Fibroblast of the conjunctiva (primary cell): ENCODE results near the gene HPN.
"Not testable (repeated sequence)": the region's sequence is repeated elsewhere in the genome, so short reads cannot be mapped to it uniquely, and the experiment has no call there.

Experiments used
- DNase-seq: peaks from one replicate; pipeline ENCODE4 v3.0.0-alpha.2; 2010; ENCODE audit warnings: low read depth

The HPN gene

GRCh38 chr19:35009424-35010415, 31.8 kb upstream of the HPN start:
- DNase-seq: no peak

DNA sequence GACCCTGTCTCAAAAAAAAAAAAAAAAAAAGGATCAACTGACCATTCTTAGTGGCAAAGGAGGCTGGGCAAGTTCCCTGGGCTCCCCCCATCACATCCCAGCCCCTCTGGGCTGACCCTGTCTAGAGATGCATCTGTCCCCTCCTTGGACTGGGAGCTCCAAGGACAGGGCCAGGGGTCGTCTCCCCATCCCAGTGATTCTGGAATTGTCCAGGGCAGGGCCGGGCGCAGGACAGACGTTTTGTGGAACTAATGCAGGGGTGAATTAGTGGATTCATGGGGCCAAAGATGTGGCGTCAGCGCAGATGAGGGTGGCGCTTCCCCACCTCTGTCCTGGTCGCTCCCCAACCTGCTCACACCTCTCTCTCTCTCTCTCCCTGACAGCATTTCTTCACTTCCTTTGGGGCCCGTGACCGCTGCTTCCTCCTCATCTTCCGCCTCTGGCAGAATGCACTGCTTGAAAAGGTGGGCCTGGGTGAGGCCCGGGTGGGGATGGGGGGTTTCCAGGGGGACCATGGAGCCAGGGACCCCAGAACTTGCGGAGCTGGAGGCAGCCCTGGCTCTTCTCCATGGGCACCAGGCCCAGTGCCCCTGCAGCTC, 30.3 kb upstream of the HPN start:
- no peak for DNase-seq

GRCh38 chr19:35011737-35012682, 29.5 kb upstream of the HPN start:
- DNase-seq: no peak

- peak; percentile 34 for DNase-seq
Observed at GRCh38 chr19:35013041-35013819, 28.3 kb upstream of the HPN start.

- DNase-seq: no peak
Observed at GRCh38 chr19:35013820-35014754, 27.4 kb upstream of the HPN start.

- not testable (repeated sequence) for DNase-seq
Observed at GRCh38 chr19:35014774-35015173, 26.7 kb upstream of the HPN start.

- DNase-seq: peak; percentile 29
Observed at GRCh38 chr19:35015270-35015953, 26.1 kb upstream of the HPN start.

DNA sequence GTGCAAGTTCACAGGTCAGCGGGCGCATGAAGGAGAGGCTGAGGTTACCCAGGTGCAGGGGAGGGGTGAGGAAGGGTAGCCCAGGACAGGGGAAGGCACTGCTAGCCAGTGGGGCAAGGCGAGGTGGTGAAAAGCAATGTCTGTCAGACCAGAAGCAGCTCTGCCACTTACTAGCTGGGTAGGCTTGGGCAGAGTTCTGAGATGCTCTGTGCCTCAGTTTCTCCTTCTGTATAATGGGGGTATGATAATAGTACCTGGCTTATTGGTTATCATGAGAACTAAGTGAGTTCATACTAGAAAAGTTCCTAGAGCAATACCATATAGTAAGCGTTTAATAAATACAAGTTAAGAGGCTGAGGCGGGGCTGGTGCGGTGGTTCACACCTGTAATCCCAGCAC, 25.6 kb upstream of the HPN start:
- DNase-seq: no peak

- DNase-seq: no peak
Observed at GRCh38 chr19:35017507-35017906, 24.0 kb upstream of the HPN start.

- no peak for DNase-seq
Observed at GRCh38 chr19:35018379-35018778, 23.1 kb upstream of the HPN start.

DNA sequence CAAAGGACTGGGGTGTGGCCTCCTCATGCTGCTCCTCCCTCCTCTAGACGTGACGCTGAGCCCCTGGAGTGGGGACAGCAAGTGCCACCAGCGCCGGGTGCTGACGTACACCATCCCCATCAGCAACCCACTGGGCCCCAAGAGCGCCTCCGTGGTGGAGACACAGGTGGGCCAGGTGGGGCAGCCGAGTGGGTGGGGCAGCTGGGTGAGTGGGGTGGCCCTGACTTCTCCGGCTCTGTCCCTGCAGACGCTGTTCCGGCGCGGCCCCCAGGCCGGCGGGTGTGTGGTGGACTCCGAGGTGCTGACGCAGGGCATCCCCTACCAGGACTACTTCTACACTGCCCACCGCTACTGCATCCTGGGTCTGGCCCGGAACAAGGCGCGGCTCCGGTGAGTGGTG, 22.4 kb upstream of the HPN start:
- no peak for DNase-seq

DNA sequence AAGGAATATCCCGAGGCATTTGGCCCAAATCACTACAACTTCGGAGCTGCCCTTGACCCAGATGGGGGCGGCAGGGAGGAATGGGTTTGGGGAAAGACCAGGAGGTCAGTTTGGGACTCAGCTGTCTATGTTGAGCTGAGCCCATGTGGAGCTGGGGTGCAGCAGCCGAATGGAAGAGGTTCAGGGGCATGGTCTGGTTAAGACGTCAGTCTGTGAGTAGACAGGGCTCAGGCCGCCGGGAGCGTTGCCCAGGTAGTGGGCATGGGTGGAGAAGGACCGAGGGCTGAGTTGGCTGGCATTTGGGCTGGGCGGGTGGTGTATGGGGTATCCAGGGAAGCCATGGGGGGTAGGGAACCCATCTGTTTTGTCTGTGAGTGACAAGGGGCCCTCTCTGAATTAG, 20.5 kb upstream of the HPN start:
- no peak for DNase-seq

GRCh38 chr19:35021596-35021995, 19.9 kb upstream of the HPN start:
- no peak for DNase-seq

- DNase-seq: no peak
Observed at GRCh38 chr19:35022460-35022859, 19.1 kb upstream of the HPN start.

DNA sequence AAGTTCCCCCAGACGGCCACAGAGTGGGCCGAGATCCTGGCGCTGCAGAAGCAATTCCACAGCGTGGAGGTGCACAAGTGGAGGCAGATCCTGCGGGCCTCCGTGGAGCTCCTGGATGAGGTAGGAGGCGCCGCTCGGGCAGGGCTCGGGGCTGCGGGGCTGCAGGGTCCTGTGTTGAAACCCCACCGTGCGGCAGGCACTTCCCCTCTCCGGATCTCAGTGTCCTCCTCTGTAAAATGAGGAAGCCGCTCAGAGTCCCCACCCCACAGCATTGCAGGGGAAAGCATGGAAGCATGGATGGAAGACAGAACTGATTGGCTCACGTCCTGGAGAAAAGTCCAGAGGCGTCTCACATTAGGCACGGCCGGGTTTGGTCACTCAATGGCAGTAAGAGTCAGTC, 18.1 kb upstream of the HPN start:
- DNase-seq: no peak

- DNase-seq: no peak
Observed at GRCh38 chr19:35024095-35024494, 17.4 kb upstream of the HPN start.

DNA sequence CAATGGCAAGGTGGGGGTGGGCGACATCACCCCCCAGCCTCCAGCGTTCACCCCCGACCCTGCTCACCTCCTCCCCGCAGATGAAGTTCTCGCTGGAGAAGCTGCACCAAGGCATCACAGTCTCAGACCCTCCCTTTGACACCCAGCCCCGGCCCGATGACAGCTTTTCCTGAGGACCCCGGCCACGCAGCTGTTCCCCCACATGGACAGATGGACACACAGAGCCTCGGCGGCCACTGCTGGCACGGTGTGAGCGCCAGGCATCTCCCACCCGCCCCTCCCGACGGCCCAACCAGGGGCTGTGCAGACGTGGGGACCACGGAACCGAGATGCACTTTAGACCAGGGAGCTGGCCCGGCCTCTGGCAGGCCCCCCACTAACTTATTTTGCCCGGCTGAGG, 15.6 kb upstream of the HPN start:
- DNase-seq: no peak

DNA sequence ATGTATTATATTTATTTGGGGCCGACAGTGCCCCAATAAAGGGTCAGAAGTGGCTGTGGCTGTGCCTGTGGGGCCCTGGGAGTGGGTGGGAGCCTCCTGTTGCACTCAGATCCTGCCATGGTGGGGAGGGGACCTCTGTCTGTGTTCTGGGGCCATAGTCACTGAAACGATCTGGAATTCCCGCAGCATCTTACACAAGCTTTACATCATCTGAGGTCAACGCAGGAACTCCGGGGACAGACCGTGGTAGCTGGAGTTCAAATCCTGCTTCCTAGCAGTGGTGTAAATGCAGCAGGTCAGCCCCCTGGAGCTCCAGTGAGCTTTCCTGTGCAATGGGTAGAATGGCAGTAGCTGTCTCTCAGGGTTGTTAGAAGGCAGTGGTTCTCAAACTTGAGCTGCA, 15.1 kb upstream of the HPN start:
- no peak for DNase-seq

DNA sequence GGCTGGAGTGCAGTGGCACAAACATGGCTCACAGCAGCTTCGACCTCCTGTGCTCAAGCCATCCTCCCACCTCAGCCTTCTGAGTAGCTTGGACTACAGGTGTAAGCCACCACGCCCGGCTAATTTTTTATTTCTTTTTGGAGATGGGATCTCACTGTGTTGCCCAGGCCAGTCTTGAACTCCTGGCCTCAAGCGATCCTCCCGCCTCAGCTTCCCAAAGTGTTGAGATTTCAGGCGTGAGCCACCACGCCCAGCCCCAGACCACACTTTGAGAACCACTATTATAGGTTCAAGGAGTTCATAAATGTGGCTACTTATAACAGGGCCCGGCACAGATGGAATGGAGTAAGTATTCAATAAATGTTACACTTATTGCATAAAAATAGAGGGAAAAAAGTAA, 14.5 kb upstream of the HPN start:
- no peak for DNase-seq
